HG02870 (cell line): Measurements from ENCODE around the gene DCDC2.
A peak's percentile ranks its signal among the peaks of the same experiment; 100 is the strongest.
"Not testable (repeated sequence)": the region's sequence is repeated elsewhere in the genome, so short reads cannot be mapped to it uniquely, and the experiment has no call there.

Experiments
- ATAC-seq: cut with Tn5 transposase; IDR thresholded peaks from one replicate; pipeline ENCODE4 v1.9.1; 2021; ENCODE audit warnings: mild to moderate bottlenecking, moderate library complexity; ENCODE audit not compliant: unreplicated experiment

DCDC2 gene

DNA sequence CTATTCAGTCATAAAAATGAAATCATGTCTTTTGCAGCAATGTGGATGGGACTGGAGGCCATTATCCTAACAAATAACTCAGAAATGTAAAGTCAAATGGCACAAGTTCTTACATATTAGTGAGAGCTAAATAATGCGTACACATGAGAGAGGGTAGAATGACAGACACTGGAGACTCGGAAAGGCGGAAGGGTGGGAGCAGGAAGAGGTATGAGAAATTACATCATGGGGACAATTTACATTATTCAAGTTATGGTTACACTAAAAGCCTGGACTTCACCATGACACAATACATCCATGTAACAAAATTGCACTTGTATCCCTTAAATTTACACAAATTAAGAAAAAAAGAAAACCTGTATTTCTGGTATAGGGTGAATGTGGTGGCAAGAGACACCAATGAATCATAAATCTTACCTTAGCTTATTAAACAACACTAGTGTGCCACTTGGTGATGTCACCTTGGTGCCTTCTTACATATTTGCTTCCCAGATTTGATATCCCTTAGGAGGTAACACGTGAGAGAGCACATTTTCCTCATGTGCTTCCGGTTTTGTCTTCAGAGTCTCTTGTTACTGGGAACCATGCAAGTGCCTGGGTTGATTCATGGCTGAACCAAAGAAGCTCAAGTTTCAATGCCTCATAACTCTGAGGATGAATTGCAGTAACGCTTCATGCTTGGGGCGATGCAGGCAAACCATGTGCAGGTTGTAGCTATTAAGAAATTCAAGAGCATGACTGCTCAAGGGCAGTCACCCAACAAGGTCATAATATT, 84.6 kb downstream of the DCDC2 start:
- ATAC-seq: no peak

DNA sequence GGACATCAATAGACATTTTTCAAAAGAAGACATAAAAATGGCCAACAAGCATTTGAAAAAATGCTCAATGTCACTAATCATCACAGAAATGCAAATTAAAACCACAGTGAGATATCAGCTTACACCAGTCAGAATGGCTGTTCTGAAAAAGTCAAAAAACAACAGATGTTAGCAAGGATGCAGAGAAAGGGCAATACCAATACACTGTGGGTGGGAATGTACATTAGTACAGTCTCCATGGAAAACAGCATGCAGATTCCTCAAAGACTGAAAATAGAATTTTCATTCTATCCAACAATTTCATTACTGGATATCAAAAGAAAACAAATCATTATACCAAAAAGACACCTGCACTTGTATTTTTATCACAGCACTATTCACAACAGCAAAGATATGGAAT, 85.3 kb downstream of the DCDC2 start:
- no peak for ATAC-seq

GRCh38 chr6:24272148-24272547, 85.7 kb downstream of the DCDC2 start:
- no peak for ATAC-seq

- ATAC-seq: no peak
Measured at GRCh38 chr6:24270011-24270410, 87.8 kb downstream of the DCDC2 start.

DNA sequence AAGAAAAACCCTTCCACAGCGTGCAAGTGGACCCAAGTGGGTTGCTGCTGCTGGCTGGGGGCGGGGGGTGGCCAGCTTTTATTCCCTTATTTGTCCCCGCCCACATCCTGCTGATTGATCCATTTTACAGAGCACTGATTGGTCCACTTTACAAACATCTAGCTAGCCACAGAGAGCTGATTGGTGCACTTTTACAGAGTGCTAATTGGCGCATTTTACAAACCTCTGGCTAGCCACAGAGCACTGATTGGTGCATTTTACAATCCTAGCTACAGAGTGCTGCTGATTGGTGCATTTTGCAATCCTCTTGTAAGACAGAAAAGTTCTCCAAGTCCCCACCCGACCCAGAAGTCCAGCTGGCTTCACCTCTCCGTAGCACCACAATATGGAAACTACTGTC, 99.6 kb downstream of the DCDC2 start:
- not testable (repeated sequence) for ATAC-seq

GRCh38 chr6:24257282-24257681, 100.6 kb downstream of the DCDC2 start:
- no peak for ATAC-seq

DNA sequence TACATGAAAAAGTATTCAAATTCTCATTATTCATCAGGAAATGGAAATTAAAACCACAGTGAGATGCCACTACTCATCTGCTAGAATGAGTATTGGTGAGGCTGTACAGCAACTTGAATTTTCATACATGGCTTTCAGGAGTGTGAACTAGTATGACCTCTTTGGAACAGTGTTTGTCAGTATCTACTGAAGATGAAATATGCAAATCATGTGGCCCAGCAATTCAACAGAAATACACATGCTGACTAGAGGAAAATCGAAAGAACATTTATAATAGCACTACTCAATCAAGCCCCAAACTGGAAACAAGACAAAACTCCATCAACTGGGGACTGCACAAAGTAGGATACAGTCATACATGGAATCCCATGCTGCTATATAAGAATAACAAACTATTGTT, 102.2 kb downstream of the DCDC2 start:
- ATAC-seq: peak; percentile 95

DNA sequence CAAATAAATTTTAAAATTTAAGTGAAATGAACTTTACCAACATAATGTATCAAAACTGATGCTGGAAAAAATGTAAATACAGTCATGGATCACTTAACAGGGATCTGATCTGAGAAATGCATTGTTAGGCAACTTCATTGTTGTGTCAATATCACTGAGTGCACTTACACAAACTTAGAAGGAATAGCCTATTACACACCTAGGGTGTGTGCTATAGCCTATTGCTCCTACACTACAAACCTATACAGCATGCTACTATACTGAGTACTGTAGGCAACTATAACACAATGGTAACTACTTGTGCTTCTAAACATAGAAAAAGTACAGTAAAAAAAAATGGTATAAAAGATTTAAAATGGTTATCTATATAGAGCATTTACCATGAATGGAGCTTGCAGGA, 104.5 kb downstream of the DCDC2 start:
- no peak for ATAC-seq

DNA sequence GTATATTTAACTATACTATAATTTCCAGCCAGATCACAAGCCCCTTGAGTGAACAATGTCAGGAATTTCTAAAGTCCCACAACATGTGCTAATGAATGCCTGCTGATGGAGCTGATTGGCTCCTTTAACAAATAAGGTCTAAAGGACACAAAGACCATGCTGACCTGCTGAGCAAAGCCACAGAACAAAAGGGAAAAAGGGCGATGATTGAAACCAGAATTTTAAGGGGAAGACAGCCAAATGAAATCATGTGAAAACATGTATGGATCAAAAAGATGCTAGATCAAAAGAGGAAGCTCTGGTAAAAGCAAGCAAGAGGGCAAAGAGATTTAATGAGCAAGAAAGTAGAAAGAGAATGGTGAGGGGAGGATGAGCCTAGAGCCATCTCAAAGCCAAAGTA, 105.6 kb downstream of the DCDC2 start:
- ATAC-seq: no peak

- ATAC-seq: no peak
Measured at GRCh38 chr6:24251339-24251738, 106.5 kb downstream of the DCDC2 start.

- ATAC-seq: no peak
Measured at GRCh38 chr6:24249926-24250325, 107.9 kb downstream of the DCDC2 start.

- no peak for ATAC-seq
Measured at GRCh38 chr6:24245275-24245674, 112.6 kb downstream of the DCDC2 start.

- ATAC-seq: no peak
Measured at GRCh38 chr6:24242924-24243323, 114.9 kb downstream of the DCDC2 start.

GRCh38 chr6:24241779-24242178, 116.1 kb downstream of the DCDC2 start:
- not testable (repeated sequence) for ATAC-seq

DNA sequence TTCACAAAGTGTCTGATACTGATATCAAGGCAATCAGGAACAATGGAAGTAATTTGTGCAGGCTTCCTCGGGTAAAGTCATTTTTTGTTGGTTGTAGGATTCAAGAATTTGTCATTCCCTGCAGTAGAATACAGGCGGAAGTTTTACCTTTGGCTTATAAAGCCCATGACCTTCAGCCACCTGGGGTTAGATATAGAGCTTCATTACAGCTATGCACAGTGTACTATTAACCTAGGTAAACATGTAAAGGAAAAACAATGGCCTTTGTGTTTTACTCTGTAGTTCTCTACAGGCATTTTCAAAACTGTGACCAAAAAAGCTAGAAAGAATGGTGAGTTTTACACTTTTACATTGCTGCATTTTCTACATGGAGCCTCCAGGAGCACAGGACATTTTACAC, 116.9 kb downstream of the DCDC2 start:
- ATAC-seq: no peak

GRCh38 chr6:24240380-24240928, 117.4 kb downstream of the DCDC2 start:
- no peak for ATAC-seq

GRCh38 chr6:24238700-24239099, 119.2 kb downstream of the DCDC2 start:
- ATAC-seq: no peak

DNA sequence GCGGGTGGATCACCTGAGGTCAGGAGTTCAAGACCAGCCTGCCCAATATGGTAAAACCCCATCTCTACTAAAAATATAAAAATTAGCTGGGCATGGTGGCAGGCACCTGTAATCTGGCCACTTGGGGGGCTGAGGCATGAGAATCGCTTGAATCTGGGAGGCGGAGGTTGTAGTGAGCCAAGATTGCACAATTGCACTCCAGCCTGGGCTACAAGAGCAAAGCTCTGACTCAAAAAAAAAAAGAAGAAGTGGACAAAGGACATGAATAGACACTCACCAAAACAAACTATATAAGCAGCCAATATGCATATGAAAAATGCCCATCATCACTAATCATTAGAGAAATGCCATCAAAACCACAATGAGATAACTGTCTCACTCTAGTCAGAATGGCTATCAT, 121.1 kb downstream of the DCDC2 start:
- ATAC-seq: not testable (repeated sequence)

DNA sequence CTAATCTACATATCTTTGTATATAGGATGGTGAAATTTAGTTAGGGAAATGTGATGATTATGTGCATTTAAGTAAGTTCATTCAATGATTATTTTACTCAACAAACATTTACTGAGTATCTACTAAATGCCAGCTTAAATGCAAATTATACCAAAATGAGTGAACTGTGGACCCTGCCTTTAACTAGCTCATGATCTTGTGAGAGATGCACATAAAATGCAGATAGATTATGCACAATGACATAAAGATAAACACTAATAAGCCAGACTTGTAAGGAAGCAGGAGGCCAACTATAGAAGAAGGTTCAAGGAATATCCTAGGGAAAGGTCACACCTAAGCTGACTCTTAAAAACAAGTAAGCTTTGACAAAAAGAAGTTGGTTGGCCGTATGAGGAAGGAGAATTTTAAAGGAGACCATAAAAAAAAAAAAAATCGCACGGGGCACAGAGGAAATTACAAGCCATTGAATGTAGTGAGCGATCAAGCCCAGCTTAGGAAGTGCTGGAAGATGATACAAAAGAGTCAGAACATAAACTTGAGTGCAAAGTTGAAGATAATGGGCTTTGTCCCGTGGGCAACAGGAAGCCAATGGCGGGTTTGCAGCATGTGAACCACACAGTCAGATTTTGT, 123.9 kb downstream of the DCDC2 start:
- ATAC-seq: no peak

DNA sequence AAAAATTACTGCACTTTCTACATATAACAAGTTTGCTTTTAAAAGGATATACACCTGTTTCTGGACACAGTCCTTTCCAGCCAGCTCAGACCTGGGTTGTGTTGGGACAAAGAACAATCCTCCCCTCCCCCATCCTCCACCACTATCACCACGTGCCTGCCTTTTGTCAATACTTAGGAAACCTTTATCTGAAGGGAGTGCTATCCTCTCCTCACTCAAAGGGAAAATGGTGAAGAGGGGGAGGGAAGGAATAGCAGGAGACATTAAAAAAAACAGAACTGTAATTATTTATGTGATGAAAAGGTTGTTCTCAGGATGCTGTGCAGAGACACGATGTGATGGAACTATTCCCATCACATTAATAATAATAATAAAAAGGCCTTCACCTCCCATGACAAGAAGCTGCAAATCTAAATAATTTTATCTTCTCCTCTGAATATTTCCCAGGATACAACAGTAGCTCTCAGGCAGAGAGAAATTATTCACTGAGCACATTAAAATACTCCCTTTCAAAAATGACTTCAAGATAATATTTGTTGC, 126.4 kb downstream of the DCDC2 start:
- no peak for ATAC-seq

- ATAC-seq: no peak
Measured at GRCh38 chr6:24229696-24230405, 128.0 kb downstream of the DCDC2 start.
